HG03342 (cell line): Measurements from ENCODE around the gene C10orf71.

Source experiments
- ATAC-seq: cut with Tn5 transposase; IDR thresholded peaks from one replicate; pipeline ENCODE4 v1.9.1; 2021; ENCODE audit warnings: mild to moderate bottlenecking, moderate library complexity; ENCODE audit not compliant: unreplicated experiment

The C10orf71 gene, protein sequence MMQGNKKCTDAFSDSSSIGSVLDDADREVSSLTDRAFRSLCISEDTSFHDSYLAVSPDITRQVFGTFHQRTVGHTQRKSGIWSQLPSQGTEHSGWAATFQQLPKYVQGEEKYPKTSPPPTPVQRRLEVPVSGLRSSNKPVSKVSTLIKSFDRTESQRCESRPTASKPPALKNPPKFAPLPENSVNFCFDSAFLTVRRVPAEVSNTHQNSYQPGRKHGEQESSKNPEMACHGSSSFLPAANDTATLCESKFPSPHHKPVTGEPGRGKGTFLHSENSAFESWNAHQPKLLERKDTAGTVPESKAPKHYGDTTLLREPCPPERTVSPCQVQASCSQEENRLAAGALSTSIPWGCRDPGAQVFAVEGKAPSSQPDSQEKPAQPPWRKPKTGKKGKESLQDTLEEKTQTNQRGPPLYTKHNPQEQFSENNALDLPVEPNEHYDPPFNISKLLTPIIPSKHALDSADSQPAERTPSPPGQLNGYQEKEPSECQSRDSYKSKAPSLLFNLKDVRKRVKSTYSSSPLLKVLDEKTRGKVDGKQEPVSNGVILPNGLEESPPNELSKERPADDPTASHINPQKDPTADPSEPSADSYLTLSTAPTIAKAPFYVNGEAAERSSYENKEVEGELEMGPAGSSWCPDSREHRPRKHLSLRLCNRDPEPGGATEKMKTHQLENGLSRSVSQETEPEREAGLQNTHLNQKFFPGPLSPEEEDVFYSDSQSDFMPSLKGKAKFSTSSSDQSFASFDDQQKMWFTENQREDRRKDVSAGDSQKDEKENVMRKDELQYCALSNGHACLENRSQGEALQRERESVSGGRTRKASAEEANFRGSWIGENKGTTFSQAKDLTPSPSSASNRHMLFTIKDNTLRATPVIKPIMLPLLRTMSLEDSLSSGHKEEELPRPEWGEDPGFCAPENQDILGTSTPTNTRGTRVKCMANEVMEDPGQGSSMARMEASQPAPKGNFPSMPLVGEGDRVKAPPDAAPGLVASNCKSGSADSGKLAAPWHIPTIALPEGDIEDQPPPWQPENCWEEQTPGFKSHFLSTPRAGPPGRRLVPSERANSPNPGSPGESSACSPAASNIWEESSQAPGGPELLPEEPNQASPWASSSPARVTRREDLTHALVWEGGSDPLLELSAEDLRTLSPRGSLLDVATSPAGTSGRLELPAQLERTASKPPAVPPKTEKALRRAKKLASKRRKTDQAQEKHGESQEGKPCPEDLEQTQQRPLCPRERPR (N-terminal part only)

GRCh38 chr10:49298983-49299815, at the start of gene C10orf71:
C10orf71 (plus strand) TSS chr10:49299170; CDS start chr10:49322546, 23,376 bp downstream.
- ATAC-seq, result no peak

DNA sequence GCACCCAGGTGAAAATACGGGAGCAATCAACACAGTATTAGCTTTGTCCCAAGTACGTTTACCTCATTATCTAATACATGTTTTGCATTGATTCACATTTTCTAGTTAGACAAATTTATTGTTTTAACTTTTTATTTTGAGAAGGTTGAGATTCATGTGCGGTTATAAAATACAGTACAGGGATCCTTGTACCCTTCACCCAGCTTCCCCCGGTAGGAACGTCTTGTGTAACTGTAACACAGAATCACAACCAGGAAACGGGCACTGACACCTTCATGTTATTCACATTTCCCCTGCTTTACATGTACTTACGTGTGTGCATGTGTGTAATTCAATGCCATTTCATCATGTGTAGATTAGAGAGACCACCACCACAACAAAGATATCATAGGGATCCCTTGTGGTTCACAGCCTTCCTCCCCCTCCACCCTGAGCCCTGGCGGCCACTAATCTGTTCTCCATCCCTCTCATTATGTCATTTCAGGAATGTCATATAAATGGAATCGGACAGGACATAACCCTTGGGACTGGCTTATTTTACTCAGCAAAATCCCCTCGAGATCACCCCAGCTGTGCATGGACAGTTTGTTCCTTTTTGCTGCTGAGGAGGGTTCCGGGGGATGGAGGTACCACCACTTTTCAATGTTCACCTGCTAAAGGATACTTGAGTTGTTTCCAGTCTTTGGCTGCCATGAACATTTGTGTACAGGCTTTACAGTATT, 46.5 kb upstream of the C10orf71 start:
- ATAC-seq, result no peak

GRCh38 chr10:49253340-49253906, 45.5 kb upstream of the C10orf71 start:
- ATAC-seq, result no peak

DNA sequence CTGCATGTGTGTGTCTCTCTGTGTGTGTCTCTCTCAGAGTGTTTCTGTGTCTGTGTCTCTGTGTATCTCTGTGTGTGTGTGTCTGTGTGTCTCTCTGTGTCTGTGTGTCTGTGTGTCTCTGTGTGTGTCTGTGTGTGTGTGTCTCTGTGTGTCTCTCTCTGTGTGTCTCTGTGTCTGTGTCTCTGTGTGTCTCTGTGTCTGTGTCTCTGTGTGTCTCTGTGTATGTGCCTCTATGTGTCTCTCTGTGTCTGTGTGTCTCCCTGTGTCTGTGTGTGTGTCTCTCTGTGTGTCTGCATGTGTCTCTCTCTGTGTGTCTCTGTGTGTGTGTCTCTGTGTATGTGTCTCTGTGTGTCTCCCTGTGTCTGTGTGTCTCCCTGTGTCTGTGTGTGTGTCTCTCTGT, 44.8 kb upstream of the C10orf71 start:
- no peak for ATAC-seq

- no peak for ATAC-seq
Observed at GRCh38 chr10:49254556-49255318, 44.2 kb upstream of the C10orf71 start.

DNA sequence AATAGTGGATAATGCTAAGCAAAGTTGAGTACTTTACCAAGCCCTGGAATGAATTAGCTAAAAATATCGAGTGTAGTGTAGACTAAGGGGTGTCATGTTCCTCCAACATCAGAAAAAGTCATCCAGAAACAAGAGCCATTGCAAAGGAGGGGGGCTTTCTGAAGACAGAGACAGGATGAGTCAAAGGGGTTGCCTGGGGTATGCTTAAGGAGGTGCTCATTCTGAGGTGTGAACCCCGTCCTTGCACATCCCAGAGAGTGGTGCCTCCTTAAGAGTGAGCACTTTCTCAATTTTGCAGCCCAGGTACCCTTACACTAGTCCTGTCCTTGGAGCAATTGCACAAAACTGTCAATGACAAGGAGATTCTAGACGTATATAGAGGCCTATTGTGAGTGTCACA, 43.1 kb upstream of the C10orf71 start:
- ATAC-seq, result no peak

DNA sequence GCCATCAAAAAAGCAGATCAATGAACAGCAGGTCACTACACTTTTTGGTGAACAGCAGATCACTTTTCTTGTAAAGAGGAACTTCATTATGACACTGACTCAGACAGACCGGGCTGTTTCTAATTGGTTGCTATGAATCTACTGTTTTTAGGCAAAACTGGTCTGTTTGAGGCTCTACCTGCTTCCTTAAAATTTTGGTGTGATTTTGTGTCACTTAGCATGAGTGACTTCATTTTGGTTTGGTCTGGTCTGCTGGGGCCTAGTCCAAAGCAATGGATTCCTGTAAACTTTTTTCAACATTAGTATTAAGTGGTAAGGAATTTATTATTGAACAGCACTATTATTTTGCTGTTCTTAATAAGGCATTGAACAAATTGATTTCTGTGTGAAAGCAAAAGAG, 41.8 kb upstream of the C10orf71 start:
- ATAC-seq, result no peak

DNA sequence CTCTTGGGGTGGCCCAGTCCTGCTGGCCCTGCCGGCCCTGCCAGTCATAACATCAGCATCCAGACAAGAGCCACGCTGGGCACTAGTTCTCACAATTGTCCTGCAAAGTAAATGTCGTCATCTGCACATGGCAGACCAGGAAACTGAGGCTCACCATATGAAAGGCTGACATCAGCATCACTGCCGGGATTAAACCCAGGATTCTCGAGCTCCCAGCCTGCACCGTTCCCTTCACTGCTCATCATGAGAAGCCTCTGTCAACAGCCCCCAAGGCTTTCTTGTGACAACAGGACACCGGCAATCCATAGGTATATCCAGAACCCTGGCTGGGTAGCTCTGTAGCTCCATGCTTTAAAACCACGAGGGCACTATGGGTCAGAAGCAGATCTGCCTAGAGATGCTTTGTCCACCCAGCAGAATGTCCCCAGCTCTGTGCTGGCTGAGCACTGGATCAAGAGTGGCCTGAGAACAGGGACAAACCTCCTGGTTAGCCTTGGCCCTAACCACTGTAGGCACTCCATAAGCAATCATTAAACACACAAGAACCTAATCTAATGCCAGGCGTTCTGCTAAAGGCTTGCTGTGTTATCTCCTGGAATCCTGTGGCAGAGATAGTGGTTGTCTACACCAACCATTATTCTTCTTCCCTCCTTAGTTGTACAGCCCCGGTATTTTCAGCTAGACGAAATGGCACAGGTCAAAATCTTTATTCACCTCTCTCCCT, 41.2 kb upstream of the C10orf71 start:
- ATAC-seq, result no peak

DNA sequence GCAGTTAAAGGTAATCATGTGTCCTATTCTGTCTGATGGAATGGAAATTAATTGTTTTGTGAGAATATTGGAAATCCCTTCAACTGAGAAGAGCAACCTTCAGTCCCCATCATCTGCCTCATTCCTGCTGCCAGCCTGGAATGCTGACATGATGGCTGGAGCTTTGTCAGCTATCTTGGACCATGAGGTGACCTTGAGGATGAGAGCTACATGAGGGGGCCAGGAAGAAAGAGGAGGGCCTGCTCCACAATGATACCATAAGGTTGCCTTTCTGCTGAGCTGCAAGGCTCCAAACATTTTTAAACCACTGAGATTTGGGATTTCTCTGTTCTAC, 40.7 kb upstream of the C10orf71 start:
- no peak for ATAC-seq

- ATAC-seq, result no peak
Observed at GRCh38 chr10:49260644-49261296, 38.2 kb upstream of the C10orf71 start.

- ATAC-seq, result no peak
Observed at GRCh38 chr10:49263591-49263990, 35.4 kb upstream of the C10orf71 start.

- no peak for ATAC-seq
Observed at GRCh38 chr10:49264177-49264677, 34.7 kb upstream of the C10orf71 start.

DNA sequence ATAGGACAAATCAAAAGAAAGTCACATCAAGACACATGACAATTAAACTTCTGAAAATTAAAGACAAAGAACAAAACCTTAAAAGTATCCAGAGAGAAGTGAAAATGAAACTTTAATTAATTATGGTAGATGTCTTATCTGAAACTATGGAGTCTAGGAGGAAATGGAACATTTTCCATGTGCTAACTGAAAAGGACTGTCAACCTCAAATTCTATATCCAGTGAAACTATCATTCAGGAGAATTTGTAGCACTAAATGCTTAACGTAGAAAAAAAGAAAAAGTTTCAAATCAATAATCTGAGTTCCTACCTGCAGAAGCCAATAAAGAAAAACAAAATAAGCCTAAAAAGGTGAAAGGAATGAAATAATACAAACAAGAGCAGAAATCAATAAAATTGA, 33.1 kb upstream of the C10orf71 start:
- no peak for ATAC-seq

DNA sequence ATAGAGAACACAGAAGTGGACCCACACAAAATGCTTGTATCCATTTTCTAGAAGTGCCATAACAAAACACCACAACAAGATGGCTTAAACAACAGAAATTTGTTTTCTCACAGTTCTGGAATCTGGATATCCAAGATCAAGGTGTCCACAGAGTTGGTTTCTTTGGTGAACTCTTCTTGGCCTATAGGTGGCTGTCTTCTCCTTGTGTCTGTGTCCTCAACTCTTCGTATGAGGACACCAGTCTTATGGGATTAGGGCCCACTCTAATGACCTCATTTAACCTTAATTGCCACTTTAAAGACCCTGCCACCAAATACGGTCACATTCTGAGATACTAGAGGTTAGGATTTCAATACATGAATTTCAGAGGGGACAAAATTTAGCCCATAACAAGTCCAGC, 30.8 kb upstream of the C10orf71 start:
- ATAC-seq, result no peak

DNA sequence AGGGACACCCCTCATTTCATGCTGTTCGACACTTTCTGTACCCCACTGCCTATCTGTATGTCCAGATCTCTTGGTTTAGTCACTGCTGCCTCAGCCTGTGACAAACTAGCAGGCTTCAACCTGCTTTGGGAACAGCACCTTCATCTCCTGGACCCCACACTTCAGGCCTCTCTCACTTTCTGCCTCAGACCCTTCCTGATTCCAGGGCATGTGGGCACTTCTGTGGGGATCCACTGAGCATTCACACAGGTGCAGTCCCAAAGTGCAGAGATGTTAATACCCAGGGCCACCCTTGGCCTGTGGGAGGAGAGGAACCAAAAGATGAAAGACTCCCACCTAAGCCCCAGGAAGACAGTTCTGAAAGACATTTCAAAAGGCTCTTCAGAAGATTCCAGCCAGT, 29.4 kb upstream of the C10orf71 start:
- no peak for ATAC-seq

DNA sequence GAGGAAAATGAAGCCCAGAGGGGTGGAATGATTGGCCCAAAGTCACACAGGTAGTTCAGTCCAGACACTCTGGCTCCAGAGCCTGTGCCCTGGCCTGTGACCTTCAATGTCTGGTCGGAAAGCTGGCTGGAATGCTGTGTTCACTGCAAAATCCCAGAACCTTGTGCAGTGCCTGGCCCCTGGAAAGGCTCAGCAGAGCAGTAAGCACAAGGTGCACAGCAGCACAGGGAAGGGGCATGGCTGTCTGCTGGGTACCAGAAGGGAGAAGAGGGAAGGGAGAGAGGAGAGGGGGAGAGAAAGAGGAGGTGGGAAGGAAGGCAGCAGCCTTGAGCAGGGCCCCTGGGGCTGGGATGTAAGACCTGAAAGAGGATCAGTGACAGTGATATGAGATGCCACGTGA, 28.4 kb upstream of the C10orf71 start:
- ATAC-seq, result no peak

DNA sequence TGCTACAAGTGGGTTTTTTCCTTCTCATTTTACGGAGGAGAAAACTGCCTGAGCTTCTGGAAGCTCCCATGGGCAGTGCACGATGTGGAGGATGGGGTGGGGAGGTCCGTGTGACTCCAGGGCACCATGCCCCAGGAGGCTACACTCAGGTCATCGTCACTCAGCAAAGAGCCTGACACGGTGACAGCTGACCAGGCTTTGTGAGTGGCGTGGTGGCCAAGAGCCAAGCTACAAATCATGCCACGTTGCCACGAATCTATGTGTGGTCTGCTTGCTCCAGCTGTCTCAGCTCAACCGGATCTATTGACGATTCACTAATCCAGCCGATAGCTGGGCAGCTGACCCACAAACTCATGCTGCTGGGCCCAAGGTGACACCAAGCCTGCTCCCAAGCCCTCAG, 27.6 kb upstream of the C10orf71 start:
- no peak for ATAC-seq
